Hippocampal formation (tissue), 2 donors: Measurements from ENCODE around the gene BTD.

Source experiments
- DNase-seq, 2 donors: peaks; one replicate each; lab custom pipeline; 2025; lab: John Stamatoyannopoulos, UW

Gene BTD

GRCh38 chr3:15665510-15666150 is 64.1 kb downstream of the BTD start:
- no peak for DNase-seq

GRCh38 chr3:15666277-15666676 is 64.7 kb downstream of the BTD start:
- no peak for DNase-seq

GRCh38 chr3:15667484-15667883 is 65.9 kb downstream of the BTD start:
- DNase-seq = no peak

- DNase-seq = no peak
These were observed 72.0 kb downstream of the BTD start for GRCh38 chr3:15673536-15673935.

- DNase-seq = no peak
These were observed 74.7 kb downstream of the BTD start for GRCh38 chr3:15676259-15676658.

GRCh38 chr3:15679306-15679705 is 77.8 kb downstream of the BTD start:
- DNase-seq = no peak

GRCh38 chr3:15681668-15682067 is 80.1 kb downstream of the BTD start:
- no peak for DNase-seq

GRCh38 chr3:15682561-15683185 is 81.1 kb downstream of the BTD start:
- DNase-seq = peak in 1 of 2 donors; percentile 41

GRCh38 chr3:15683253-15683652 is 81.7 kb downstream of the BTD start:
- peak in 1 of 2 donors; percentile 43 for DNase-seq

GRCh38 chr3:15685927-15686326 is 84.4 kb downstream of the BTD start:
- DNase-seq = no peak

- no peak for DNase-seq
These were observed 88.7 kb downstream of the BTD start for GRCh38 chr3:15690230-15690629.

GRCh38 chr3:15690748-15691147 is 89.2 kb downstream of the BTD start:
- DNase-seq = no peak

GRCh38 chr3:15693355-15693754 is 91.8 kb downstream of the BTD start:
- no peak for DNase-seq

GRCh38 chr3:15694628-15695027 is 93.1 kb downstream of the BTD start:
- no peak for DNase-seq
